NCI-H146 treated with DMSO at 0.1 percent for 48 hours (cell line): ENCODE data around the gene SLC2A9.
A peak's percentile ranks its signal among the peaks of the same experiment; 100 is the strongest.
"Not testable (repeated sequence)": the region's sequence is repeated elsewhere in the genome, so short reads cannot be mapped to it uniquely, and the experiment has no call there.

ENCODE experiments used
- DNase-seq: peaks from one replicate; lab custom pipeline; 2025; ENCODE audit not compliant: unreplicated experiment; lab: John Stamatoyannopoulos, UW

Gene SLC2A9

DNA sequence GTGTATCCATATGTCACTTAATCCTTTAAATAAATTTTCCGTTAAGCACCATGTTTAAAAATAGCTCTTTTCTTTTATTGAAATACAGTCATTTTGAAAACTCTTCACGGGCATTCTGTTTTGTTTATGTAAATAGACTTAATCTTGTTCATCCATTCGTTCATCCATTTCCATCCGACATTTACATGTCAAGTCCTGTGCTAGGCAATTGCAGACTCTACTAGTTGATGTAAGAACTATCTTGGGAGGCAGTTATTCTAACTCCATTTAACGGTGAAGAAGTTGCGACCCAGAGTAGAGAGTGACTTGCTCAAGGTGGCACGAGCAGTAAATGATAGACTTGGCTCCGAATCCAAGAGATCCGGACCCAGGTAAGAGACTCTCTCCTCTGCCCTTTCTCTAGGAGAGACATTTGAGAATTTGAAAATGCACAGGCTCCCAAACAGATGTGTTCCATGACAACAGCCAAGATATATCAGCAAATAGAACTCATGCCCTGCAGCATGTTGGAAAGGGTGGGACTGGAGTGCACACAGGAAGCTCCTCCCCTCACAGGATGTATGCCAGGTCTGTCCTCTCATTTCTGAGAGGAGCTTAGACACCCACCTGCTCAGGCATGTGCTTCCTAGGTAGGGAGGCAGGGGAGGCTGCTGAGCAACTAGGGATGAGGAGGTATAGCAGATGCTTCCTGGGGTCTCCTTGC lies 175.4 kb downstream of the SLC2A9 start:
- DNase-seq = no peak

DNA sequence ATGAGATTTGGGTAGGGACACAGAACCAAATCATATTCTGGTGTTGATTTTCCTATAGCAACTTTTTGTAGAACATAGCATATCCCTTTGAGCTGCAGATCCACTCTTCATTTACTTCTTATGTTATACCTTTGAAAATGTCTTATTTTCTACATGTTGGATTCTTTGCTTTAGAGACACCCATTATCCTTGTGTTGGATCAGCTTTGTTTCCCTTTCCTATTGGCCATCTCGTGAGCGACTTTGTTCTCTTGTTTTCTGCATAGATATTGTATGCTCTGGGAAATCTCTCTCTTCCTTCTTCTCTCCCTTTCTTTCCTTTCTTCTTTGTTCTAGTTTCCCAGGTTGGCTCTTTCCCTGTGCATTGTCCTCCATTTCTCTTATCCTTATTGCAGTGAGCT lies 180.2 kb downstream of the SLC2A9 start:
- DNase-seq = no peak

DNA sequence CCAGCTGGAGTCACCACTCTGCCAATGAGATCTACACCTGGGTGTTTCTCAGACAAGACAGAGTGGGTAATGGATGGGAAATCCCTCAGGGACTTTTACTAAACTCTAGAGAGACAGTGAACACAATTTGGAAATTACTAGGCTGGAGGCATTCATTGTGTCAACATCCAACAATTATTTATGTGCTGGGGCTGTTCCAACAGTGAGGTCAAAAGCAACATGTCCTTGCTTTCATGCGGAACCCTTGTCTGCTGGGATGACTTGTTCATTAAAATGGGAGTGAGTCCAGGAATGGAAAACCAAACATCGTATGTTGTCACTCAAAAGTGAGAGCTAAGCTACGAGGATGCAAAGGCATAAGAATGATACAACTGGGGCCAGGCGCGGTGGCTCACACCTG lies 185.9 kb downstream of the SLC2A9 start:
- no peak for DNase-seq

DNA sequence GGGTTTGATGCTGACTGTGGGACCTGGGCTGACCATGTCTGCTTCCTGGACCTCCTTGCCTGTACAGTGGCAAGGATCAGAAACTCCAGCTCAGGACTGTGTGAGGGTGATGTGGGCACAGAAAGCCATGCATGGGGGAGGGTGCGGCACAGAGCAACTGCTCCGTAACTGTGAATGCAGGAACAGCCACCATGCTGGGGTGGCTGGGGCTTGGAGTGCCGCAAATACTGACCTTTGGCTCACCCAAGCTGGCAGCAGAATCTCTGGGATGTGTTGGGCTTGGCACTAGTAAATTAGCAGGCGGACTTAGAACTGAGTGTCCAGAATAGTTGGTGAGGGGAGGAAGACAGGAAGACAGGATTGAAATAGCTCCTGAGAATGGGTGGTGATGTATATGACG lies 187.9 kb downstream of the SLC2A9 start:
- no peak for DNase-seq

DNA sequence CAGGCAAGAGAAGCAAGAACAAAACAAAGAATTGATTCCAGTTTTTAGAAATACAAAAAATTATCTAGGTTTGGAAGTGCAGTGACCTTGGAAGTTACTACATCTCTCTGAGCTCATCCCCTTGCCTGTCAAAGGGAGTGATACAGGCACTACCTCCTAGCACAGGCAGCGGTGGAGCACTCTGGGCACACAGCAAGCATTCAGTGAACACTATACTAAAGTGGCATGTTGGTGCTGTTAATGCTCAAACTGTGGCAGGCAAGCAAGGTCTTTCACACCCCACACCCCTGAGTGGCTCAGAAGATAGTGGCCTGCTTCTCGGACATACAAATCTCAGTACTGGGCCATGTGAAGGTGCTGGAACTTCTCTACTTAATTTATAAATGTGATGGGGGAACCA lies 188.7 kb downstream of the SLC2A9 start:
- no peak for DNase-seq

DNA sequence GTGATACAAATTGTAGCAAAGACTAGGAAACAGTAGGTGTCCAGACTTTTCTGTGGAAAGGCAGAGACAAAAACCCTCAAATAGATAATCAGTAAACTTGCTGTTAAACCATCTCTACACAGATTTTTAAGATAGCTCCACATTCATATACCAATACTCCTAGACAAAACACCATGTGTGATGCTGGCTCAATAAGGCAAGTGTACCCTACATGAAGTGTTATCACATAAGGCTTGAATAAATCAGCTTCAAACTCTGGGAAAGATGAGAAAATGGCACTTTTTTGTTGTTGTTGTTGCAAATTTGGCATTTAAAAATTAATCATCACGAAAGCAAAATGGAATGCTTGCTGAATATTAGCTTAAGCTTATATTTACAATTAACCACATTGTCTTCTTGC lies 194.7 kb downstream of the SLC2A9 start:
- DNase-seq = no peak

DNA sequence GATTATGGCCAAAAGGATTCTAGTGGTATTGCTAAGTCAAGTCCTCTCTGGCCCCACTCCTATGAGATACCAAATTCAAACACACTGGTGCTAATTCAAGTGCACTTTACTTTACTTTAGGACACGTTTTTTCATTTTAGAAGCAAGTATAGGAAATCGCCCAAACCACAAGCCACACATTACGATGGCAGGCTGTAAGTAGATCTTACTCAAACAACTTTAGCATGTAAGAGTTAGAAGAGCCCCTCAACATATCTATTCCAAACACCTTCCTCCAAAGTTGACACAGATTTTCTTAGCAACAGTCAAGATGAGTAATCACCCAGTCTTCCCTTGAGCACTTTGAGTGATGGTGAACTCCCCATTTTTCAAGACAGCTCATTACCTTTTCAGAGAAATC lies 196.2 kb downstream of the SLC2A9 start:
- DNase-seq = no peak

DNA sequence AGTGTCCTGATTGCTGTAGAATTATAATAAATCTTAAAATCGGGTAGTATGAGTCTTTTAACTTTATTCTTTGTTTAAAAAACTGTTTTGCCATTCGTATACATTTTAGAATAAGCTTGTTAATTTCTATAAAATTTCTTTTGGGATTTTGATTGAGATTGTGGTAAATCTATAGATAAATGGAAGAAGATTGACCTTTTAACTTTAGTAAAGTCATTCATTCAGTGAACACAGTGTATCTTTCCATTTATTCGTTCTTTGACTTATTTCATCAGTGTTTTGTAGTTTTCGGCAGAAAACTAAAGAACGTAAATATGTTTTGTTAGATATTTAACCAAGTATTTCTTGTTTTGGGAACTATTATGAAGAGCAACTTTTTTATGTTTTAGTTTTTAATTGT lies 201.0 kb downstream of the SLC2A9 start:
- DNase-seq = no peak

DNA sequence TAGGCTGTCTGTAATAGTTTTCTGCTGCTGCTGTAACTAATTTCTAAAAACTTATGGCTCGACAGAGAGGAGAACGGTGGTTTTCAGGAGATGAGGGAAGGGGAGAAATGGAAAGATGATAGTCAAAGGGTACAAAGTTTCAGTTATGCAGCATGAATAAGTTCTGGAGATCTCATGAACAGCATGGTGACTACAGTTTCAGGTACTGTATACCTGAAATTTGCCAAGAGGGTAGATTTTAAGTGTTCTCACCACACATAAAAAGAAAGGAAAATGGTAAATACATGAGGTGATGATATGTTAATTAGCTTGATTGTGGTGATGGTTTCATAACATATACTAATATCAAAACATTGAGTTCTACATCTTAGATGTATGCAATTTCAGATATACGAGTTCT lies 205.0 kb downstream of the SLC2A9 start:
- DNase-seq = no peak

DNA sequence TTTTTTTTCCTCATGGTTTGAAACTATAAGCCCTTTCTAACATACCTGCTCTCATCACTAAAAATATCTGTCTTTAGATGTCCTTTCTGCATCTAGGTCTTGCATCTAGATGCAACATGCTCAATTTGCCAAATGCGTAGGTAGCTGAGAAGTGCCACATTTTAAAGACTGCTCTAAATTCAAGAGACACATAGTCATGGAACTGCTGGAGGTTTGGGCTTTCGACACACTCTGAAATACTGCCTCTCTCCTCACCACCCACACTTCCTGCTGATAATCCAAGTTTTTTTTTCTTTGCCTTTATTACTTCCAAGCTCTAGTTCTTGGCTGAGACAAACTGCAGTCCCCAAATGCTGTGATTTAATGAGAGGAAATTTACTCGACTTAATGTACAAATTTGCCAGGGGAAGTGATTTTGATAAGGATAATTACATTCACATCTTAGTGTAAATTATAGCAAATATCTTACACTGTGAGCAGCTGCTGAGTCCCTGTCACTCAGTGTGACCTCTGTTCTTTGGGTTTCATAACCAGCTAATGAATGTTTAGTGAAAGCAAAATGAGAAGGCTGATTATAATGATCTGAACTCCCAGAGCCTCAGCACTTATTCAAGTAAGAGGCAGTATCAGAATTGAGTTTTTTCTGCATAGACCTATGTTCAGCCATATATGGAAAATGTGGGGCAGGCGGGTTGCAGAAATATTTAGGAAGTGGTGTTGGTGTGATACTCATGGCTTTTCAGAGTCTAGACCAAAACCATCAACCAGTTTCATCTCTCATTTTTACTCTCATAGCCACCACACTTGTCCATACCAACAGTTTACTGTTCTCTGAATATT lies 208.6 kb downstream of the SLC2A9 start:
- peak; percentile 20 for DNase-seq

DNA sequence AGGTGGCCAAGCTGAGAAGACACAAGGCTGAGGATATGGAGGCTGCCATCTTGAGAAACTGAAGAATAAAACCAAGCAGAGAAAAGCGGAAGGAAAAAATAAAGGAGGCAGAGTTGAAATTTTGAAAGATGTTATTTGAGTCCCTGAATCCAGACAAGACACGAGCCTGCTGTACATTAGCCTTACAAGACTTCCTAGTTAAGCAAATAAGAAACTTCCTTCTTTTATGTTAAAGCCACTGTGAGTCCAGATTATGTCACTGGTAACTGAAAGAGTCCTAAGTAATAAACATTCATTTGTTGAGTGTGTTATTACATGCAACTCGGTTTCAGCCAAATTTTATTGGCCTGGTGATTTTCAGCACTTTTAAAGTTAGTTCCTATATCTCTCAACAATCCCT lies 209.5 kb downstream of the SLC2A9 start:
- DNase-seq = no peak

DNA sequence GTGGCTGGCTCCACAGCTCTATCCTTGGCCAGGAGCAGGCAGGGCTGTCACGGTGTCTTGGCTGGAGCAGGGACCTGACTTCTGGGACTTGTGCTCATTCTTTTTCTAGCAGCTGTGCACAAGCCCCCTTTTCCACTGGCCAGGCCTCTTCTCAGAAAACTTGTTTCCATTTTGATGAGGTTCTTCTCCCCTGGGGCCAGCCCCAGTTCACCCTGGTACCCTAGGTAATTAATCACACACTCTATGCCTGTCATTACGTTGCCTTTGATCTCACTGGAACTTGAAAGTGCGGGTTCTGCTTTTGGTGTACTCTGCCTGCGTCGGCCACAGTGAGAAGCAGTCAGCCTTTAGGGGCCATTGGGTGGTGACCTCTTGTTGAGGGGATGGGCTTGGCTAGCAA lies 213.2 kb downstream of the SLC2A9 start:
- DNase-seq = no peak

DNA sequence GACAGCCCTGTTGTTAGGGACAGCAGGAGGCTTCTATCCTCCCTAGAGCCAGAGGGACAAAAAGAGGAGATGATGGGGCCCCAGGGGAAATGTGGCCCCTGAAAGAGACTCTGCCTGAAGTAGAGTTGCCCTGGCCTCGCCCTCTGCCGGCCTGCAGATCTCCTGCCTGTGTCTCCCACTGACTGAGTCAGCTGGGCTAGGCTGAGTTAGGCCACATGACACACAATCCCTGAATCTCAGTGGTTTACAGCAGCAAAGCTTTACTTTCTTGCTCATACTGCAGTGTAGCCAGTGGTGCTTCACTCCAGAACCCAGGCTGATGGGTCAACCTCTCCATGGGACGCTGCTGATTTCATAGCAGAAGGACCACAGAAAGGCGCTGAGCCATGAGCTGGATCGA lies 216.4 kb downstream of the SLC2A9 start:
- no peak for DNase-seq

DNA sequence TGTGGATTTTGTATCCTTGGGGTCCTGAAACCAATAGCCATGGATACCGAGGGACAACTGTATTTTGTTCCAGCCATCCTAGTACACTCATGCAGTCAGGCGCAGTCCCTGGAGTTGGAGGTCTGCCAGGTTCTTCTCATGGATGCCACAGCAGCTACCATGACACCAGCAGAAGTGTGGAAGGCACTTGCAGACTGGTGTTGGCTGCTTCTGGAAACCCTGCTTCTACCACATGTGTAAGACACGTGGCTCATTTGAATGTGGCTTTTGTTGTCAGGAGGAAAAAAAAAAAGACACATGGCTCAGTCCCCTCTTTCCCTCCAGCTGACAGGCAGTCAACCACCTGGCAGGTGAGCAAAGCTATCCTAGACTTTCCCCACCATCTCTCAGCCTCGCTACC lies 220.4 kb downstream of the SLC2A9 start:
- DNase-seq = peak; percentile 71

DNA sequence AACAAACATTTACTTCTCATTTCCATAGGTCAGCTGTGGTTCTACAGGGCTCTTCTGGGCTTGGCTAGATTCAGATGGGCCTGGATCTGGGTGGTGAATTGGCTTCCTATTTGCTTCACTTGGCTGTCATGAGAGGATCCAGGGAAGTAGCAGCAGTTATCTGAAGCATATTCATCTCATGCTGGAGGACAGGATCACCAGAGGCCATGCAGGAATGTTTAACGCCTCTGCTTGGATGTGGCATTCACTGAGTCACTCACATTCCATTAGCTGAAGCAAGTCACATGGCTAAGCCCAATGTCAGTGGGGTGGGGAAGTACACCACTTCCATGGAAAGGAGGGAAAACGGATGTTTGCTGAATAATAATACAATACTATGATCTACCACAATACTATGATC lies 224.7 kb downstream of the SLC2A9 start:
- DNase-seq = not testable (repeated sequence)

DNA sequence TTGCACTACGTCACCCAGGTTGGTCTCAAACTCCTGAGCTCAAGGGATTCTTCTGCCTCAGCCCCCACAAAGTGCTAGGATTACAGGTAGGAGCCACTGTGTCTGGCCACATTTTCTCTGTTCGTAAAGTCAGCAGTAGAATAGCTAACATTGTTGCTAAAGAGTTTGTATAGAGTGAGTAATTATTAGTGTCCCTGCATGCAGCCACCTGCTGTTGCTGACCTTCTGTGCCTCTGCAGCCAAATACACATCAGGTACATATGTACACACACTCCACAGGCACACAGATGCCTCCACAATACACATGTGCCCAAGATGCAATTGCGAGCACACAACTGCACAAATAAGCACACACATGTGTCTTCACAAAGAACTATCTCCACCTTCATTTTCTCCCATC lies 228.9 kb downstream of the SLC2A9 start:
- DNase-seq = peak; percentile 56

DNA sequence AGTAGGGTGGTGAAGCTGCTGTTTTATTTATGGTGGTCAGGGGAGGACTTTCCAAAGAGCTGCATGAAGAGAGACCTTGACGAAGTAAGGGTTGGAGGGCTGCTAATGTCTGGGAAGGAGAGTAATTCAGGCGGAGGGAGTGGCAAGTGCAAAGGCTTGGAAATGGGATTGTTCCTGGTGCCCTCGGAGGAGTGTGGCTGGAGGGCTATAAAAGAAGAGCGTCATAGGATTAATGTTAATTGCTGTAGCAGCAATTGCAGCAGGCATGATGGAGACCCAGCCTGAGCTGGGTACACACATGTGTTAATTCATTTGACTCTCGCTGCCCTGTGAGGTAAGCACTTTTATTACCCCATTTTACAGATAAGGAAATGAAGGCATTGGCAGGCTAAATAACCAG lies 235.4 kb downstream of the SLC2A9 start:
- not testable (repeated sequence) for DNase-seq

DNA sequence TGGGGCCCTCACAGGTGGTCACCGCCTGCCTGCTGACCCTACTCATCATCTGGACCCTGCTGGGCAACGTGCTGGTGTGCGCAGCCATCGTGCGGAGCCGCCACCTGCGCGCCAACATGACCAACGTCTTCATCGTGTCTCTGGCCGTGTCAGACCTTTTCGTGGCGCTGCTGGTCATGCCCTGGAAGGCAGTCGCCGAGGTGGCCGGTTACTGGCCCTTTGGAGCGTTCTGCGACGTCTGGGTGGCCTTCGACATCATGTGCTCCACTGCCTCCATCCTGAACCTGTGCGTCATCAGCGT lies 239.2 kb downstream of the SLC2A9 start:
- no peak for DNase-seq

DNA sequence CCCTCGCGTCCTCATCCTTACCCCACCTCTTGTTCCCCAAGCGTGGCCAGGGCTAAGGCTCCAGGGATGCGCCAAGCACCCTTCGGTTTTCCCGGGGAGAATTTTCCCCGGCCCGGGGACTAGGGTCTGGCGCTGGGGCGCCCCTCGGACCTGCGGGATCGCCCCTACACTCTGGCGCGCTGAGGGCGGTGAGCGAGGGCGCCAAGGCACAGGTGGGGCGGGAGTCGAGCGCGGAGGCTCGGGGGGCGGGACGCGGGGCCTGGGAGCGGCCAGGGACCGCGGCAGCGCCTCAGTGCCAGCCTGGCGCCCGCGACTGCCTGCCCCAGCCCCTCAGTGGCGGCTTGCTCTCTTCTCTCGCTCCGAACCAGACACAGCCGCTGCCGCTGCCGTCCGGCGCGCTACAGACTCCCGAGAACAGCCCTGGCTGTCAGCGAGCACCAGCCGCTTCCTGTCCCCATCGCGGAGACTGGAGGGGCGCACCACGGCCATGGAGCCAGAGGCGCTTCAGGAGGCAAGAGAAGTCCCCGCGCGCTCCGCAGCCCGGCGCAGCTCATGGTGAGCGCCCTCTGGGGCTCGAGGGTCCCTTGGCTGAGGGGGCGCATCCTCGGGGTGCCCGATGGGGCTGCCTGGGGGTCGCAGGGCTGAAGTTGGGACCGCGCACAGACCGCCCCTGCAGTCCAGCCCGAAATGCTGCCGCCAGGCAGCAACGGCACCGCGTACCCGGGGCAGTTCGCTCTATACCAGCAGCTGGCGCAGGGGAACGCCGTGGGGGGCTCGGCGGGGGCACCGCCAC lies 239.8 kb downstream of the SLC2A9 start, which contains the start of gene DRD5:
TSS of gene DRD5 (plus strand) at position 292 of the 793 bp plus-strand sequence. CDS start at position 688, 396 bp downstream.
- DNase-seq = no peak
